Lung microvascular endothelial cell (primary cell): ENCODE results near the gene LDLRAD4. TPM values are rescaled to one million over a fixed set of nuclear protein-coding genes. Genes with fewer than 3 reads are reported as not detected.
A peak's percentile ranks its signal among the peaks of the same experiment; 100 is the strongest.

Experiments used
- DNase-seq, 2 donors: peaks; one replicate each; pipeline versions ENCODE4 v3.0.0 to v3.0.0-alpha.2; 2010; ENCODE audit warnings: low read depth in 2 of 2
- total RNA-seq: library from RNA; depleted of rRNA; stranded (reverse); fragments of >200 nt; gene quantifications from 2 replicates; pipeline ENCODE4 v1.2.1, GENCODE V29; 2014

LDLRAD4 gene
- total RNA-seq, 1 donor from 2014 or later, result 22.2 TPM

DNA sequence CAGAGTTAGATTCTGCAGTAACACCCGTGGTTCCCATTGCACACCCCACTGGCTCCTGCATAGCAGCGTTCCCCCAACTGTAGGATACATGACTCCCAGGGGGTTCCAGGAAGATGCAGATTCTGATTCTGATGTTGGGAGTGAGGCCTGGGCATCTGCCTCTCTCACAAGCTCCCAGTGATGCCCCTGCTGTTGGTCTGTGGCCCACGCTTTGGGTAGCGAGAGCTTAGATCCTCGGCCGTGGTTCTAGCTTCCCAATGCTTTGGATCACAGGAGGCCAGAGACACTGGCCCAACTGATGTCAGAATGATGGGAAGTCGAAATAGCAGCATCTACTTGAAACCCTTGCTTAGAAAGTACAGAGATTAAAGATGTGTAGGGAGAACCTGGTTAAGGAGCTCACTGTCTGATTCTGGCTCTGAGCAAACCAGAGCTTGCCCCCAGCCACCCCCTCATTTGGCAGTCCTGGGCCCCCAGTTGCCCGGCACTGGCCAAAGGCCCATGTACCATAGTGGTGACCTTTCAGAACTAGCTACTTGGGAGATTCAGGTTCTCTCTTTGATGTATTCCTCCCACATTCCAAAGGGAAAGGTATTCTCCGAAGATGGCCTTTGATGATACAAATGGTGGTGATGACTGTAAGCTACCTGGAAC lies 310.3 kb downstream of the LDLRAD4 start:
- DNase-seq, result no peak

DNA sequence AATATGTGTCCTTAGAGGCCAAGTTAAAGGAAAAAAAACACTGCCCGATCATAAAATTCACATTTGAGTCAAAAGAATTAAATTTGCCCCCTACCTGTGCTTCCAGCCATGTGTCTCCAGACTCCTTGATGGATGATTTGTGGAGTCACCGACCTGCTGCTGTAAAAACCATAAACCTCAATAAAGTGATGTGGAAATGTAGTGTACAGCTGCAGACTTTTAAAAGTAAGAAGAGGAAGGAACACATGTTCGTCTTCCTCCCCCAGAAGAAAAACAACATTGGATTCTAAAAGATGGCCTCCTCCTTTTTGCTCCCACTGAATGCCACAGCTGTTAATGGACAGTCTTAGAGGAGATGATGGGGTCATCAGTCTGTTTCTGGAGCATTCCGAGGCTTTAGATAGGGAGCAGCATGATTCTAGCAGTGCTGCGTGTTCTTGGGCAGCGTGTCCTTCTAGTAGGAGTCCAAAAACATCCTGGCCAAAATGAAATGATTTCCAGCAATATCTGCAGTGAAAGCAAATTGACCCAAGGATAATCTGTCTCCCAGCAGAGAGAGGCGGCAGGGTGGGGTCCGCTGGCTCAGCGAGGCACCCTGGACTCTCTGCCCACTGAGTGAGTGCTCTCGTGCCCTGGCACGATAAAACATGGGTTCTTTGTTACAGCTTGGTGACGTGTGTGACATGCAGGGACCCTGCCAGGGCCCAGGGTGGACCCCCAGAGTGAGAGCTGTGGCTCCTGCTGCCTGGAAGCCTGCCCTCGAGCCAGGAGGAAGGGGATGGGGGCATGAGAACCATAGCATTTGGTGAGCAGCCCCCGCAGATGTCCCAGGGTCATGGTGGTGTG lies 311.7 kb downstream of the LDLRAD4 start:
- no peak for DNase-seq

DNA sequence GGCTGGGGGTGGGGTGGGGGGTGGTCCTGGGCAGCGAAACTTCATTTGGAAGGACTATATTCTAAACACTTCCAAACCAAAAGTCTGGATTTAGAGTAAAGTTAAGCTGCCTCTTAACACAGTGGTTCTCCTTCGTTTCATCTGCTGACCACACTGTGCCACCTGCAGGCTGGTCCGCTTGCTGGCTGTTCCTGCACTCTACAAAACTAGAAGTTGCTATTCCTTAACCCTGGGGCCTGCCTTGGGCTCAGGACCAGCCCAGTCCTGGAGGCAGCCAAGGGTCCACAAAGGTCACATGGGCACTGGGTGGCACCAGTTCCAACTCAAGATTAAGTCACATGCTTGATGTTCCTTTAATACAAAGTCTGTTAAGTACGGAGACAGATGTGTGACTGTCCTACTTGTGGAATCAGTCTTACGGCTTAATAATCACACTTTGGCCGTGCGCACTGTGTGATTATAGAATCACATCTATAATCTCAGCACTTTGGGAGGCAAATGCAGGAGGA lies 312.4 kb downstream of the LDLRAD4 start:
- peak; percentile 76 to 88 for DNase-seq

DNA sequence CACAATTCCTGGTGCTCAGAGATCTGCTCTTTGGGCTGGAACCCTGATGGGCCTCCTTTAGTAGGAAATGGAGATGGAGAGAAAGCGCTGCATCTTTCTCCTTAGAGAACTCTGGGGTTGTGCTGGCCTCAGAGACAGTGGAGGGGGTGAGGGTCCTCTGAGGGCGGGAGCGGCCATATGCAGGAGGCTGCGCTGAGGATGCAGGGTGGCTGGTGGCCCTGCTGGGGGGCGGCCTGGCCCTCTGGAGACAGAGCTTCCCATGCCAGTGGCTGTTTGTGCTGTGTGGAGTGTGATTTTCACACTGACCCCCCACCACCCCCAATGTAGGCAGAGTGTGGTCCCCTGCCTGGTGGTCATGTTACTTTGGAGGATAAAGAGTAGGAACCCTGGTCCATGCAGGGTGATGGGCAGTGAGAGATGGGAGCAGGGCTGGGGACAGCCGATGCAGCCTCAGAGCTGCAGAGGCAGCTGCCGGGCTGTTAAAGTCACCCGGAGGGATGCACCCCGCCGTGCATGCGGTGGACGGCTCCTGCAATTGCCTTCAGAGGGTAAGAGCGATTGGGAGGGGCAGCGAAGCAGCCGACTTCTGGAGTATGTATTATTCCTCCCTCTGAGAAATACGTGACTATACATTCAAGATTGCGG lies 313.2 kb downstream of the LDLRAD4 start:
- DNase-seq, result no peak

DNA sequence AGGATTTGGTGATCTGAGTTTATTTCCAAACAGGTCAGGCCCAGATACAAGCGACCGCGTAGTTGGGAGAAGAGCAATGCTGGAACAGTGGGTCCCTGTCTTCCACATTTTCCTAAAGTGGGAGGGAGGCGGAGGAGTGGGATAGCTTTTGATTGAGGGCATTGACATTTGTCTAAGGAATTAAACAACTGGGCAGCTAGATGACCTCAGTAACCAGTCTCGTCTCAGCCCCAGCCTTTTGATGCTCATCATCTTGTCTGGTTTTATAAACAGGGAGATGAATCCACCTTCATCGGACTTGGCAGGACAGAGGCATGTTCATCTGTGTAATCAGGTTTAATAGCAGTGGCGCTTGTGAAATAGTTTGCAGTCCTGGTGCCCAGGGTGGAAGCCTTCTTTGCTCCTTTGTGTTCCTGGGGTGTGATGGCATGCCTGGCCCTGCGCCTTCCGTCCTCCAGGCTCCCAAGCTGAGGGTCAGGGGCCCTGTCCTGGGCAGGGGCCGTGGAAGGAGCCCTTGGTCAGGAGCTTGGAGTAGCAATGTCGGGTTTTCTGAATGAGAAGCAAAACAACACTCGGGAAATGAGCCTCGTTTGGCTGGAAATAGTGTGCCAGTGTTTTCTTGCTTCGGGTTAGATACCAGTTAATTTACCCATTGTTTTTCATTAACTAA lies 314.0 kb downstream of the LDLRAD4 start:
- no peak for DNase-seq

DNA sequence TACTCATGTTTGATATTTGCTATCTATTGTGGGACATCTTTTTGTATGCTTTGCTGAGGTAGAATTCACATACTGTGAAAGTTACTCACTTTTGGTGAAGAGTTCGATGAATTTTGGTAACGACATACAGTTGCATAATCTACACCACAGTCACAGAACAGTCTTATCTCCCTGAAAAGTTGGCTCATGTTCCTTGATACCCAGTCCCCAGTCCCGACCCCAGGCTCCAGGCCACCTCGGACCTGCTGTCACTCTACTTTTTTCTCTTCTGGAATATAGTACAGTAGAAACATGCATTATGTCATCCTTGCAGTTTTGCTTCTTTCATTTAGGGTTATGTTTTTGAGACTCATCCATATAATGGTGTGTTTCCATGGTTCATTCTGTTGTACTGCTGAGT lies 316.1 kb downstream of the LDLRAD4 start:
- DNase-seq, result no peak

DNA sequence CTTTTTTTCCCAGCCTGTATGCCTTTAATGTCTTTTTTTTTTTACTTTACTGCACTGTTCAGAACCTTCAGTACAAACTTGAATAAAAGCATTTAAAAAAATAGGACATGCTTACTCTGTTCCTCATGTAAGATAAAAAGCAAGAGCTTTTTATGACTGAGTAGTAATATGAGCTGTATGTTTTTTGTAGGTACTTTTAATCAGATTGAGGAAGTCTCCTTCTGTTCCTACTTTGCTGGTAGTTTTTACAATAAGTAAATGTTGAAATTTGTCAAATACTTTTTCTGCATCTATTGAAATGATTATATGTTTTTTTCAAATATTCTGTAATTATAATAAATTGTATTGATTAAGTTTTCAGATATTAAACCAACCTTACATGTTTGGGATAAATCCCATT lies 318.0 kb downstream of the LDLRAD4 start:
- no peak for DNase-seq

DNA sequence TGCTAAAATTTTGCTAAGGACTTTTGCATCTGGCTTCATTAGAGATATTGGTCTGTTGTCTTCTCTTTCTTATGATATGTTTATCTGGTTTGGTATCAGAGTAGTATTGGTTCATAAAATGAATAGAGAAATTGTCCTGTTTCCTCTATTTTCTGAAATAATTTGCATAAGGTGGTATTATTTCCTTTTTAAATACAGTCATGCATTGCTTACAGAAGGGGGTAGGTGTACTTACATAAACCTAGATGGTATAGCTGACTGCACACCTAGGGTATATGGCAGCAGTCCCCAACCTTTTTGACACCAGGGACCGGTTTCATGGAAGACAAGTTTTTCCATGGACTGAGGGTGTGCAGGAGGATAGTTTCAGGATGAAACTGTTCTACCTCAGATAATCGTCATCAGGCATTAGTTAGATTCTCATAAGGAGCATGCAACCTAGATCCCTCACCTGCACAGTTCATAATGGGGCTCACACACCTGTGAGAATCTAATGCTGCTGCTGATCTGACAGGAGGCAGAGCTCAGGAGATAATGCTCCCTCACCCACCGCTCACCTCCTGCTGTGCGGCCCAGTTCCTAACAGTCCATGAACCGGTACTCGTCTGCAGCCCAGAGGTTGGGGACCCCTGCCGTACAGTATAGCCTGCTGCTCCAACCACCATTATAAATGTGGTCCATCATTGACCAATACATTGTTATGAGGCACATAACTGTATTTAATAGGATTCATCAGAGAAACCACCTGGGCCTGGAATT lies 318.6 kb downstream of the LDLRAD4 start:
- no peak for DNase-seq

DNA sequence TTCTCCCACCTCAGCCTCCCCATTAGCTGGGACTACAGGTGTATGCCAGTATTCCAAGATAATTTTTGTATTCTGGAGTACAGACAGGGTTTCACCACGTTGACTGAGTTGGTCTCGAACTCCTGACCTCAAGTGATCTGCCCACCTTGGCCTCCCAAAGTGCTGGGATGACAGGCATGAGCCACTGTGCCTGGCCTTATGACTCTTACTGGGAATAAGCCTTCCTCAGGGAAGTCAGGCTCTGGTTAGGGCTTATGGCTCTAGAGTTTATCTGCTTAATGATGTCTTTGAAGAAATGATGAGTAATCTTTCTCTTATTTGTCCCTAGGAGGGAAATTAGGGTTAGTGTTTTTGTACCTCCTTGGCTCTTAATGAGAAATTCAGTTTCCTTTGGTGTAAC lies 320.1 kb downstream of the LDLRAD4 start:
- no peak for DNase-seq

DNA sequence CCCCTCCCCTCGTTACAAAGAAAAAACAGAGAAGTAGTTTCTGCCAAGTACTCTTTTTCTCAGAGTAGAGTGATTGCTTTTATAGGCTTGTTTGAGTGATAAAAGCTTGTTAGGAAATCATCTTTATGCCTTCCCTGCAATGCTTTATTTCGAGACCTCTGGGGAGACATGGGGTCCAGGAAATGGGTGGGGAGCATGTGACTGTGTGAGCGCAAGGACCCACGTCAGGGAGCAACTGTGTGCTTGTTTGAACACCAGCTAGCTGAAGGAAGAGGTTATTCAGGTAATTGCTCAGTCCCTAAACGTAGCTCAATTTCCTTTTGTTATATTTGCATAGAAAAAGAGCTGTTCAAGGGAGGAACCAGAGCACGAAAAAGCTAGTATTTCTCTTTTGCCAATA lies 320.5 kb downstream of the LDLRAD4 start:
- DNase-seq, result no peak

DNA sequence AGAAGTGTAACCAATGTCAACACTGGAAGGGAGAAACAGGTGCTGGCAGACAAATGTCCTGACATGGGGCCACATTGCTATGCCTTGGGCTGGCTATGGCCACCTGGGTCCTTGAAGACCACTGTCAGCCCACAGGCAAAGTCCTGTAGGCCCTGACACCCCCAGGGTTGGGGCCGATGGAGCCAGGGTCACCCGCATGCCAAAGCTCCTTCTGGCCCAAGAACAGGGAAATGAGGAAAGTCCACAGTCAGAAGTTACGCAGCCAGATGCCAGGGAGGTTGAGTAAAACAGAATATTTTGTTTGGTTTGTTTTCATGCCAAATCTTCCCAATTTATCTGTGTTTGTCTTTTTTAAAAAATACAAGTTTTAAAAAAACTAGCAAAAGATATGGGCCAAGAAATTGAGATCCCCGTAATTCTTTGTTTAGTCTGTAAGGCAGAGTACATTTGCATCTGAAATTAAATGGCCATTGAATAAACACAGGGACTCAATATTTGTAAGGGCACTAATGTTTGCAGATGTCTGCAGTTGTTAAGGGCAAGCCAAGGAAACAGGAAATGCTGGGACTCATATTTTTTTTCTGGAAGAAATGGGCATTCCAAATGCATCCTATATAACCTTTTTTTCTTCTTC lies 321.4 kb downstream of the LDLRAD4 start:
- DNase-seq, result no peak

DNA sequence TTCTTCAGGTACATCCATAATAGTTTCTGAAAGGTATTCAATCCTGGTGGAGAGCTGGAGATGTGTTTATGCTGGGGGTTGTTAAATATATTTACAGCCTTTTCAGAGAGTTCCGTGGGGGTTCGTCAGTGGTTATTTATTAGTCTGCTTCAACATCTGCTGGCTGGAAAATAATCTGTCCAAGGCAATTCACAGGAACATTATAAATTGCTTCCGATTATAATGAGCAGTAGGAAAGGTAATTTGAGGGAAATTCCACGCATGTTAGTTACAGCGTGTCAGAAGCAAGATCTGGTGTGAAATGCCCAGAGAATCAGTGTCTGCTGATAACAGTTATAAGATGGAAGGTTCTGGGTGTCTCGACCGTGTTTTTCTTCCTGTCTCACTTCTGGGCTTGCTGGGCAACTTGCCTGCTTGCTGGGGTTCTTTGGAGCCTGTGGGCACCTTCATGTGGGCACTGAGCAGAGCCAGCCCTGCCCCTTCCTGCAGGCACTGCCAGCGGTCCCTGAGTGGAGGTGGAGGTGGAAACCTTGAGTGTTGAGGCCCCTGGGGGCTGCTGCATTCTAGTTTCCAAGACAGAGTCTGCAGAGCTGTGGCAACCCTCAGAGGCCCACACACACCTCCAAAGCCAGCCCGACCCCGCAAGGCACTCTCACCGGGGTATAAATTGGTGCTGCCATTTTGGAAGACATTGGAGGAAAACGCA lies 322.1 kb downstream of the LDLRAD4 start:
- DNase-seq, result no peak

DNA sequence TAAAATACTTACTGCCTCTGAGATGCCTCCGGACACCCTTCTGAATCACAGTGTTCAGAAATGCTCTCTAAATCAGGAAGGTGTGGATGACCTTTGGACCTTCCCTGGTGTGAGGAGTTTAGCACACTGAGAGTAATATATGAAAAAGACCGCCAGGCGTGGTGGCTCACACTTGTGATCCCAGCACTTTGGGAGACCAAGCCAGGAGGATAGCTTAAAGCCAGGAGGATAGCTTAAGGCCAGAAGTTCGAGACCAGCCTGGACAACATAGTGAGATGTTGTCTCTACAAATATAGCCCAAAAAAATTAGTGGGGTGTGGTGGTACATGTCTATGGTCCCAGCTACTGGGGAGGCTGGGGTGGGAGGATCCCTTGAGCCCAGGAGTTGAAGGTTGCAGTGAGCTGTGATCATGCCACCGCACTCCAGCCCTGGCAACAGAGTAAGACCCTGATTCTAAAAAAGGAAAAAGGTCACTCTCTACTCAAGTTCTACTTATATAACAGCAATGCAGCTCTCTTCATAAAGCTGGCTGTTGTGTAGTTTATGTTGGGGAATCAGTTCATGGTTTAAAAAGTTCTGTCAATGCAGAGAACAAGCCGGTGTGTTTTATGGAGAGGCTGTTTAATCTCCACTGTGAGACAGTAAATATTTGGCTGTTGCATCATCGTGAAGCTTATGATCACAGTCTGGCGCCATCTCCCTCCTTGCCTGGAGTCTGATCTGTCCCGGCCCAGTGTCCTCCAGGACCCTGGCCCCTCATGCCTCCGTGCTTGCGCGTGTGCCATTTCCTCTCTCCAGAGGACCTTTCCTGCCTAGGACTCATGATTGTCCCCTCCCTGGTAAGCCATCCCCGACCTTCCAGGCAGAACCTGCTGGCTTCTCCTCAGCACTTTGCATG lies 323.3 kb downstream of the LDLRAD4 start:
- no peak for DNase-seq

DNA sequence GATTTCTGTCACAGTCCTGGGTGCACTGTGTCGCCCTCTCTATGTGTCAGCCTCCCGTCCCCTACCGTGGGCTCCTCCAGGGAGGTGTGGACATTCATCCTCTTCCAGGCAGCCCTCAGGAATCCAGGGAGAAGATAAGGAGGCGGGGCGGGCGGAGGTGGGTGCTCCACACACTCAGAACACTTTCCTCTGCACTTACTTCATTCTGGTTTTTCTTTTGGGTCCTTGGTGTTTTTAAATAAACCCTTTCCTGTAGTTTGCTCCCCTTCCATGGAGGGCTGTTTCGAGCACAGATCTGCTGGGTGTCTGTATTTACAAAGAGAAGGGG lies 323.9 kb downstream of the LDLRAD4 start:
- DNase-seq, result no peak

DNA sequence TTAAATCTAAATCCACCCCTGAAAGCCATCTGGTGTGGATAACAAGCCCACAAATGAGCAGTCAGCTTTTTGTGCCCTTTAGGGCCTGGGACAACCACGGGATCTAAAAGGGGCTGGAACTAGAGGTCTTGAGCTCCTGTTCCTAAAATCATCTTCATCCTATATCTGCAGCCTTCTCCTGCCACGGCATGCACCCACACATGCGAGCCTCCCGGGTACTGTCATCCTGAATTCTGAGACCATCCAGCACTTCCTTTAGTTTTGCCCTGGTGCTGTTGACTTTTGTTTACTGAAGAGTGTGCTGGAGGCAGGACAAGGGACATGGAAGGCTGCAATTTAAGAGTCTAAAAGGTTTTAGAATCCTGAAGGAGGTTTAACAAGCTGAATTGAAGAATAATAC lies 324.6 kb downstream of the LDLRAD4 start:
- no peak for DNase-seq

DNA sequence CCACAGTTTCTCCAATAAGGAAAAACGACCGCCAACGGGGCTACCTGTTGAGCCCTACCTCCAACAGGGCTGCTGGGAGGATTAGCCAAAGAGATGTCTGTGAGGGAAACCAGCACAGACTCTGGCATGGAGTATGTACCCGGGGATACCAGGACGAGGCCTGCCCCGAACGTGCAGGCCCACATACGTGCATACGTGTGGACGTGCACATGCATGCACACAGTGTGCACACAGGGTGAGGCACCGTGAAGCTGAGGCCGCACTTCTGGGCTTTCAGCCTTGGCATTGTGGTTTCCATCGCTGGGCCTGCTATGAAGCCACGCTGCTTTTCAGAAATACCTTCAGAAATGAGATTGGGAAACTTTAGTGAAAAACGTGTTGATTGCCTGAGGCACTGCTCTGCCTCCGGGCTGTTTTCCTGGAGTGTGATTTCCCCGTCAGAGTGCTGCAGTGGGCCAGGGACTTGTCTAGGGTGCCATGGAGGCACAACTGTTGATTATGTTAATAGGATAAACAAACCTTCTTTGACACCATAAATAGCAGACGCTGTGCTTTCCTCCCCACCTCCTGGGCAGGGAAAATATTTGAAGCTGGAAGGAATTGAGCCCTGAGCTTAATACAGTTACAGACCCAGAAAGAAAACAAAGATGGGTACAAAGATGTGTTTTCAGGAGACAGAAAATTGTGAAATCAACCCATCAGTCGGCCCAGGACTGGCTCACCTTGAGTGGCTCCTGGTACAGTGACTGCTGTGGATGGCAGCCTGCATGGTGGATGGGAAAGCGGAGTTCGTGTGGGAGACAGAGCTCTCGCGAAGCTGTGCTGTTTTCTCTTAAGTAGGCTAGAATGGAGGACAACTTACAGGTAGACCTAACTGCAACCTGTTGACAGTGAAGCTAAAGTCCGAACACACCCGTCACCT lies 325.5 kb downstream of the LDLRAD4 start:
- no peak for DNase-seq

DNA sequence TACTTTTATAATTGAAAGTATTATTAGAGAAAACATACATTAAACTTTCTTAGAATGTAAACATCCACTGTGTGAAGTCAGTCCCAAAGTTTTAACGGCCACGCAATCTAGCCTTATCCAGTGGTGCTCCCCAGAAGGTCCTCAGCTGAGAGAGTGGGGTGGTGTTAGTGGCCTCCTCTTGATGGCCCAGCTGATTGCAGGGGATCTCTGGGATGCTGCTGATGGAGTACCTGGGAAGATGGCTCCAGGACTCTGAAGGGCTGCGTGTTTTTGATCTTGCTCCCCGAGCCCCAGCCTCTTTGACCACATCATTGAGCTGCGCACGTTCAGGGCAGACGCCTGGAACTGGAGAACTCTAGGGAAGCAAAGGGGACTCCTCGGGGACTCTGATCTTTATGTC lies 326.4 kb downstream of the LDLRAD4 start:
- DNase-seq, result no peak

DNA sequence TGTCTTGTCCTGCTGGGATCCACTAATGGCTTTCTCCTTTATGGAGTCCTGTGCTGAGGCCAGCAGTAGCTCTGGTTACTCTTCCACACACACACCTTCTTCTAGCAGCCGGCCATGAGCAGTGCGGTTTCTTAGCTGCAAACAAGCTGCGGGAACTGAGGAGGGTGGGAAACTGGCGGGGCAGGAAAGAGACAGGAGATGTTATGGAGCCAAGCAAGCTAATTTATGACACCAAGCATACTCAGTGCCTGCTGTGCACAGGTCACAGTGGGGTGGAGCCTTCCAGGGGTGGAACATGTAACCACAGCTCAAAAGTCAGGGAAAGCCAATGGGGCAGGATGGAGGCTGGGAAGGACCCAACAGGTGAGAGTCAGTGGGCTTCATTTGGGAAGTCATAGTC lies 327.0 kb downstream of the LDLRAD4 start:
- no peak for DNase-seq
